Peyer's patch (tissue), 4 donors: ENCODE measurements around the gene UNC5A.

Source experiments
- POLR2A ChIP-seq, 2 donors: fragments of 450-650 bp; IDR thresholded peaks; one replicate each; pipeline ENCODE4 v1.5.1; 2017; ENCODE audit warnings: antibody characterized with exemption in 2 of 2, mild to moderate bottlenecking in 2 of 2, moderate library complexity in 2 of 2
- TF ChIP-seq, protein P1 (sequence below), 6 experiments: fragments of 450-650 bp in 4 of 6; fragments of 200-600 bp in 2 of 6; sonication (generic) in 1 of 6; IDR thresholded peaks; one replicate each; pipeline ENCODE4 v1.5.1; 2017 to 2019; ENCODE audit warnings: antibody characterized with exemption in 6 of 6, mild to moderate bottlenecking in 3 of 6, moderate library complexity in 1 of 6

DNA sequence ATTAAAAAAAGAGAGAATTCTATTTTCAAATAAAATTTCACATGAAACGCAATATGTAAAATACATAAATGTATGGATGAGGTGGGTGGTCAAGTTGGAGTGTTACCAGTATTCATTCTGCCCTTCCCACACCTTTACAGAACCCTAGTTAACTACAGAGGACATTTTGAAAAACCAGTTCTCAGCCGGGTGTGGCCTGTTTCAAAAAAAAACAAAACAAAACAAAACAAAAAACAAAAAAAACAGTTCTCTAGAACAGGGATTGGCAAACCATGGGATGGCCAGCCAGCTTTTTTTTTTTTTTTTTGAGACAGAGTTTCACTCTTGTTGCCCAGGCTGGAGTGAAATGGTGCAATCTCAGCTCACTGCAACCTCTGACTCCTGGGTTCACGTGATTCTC lies 117.2 kb downstream of the UNC5A start:
- TF ChIP-seq, protein P1, sequence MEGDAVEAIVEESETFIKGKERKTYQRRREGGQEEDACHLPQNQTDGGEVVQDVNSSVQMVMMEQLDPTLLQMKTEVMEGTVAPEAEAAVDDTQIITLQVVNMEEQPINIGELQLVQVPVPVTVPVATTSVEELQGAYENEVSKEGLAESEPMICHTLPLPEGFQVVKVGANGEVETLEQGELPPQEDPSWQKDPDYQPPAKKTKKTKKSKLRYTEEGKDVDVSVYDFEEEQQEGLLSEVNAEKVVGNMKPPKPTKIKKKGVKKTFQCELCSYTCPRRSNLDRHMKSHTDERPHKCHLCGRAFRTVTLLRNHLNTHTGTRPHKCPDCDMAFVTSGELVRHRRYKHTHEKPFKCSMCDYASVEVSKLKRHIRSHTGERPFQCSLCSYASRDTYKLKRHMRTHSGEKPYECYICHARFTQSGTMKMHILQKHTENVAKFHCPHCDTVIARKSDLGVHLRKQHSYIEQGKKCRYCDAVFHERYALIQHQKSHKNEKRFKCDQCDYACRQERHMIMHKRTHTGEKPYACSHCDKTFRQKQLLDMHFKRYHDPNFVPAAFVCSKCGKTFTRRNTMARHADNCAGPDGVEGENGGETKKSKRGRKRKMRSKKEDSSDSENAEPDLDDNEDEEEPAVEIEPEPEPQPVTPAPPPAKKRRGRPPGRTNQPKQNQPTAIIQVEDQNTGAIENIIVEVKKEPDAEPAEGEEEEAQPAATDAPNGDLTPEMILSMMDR (IDR thresholded peaks at IDR 0.05) = no peak
- no peak for TF ChIP-seq POLR2A (IDR thresholded peaks at IDR 0.05)
